NOMO-1 treated with dmso at 0.1 percent for 144 hours (cell line): Measurements from ENCODE around the gene CYP46A1.

ENCODE experiments used
- DNase-seq: peaks from one replicate; lab custom pipeline; 2025; ENCODE audit not compliant: unreplicated experiment; lab: John Stamatoyannopoulos, UW

Gene CYP46A1

DNA sequence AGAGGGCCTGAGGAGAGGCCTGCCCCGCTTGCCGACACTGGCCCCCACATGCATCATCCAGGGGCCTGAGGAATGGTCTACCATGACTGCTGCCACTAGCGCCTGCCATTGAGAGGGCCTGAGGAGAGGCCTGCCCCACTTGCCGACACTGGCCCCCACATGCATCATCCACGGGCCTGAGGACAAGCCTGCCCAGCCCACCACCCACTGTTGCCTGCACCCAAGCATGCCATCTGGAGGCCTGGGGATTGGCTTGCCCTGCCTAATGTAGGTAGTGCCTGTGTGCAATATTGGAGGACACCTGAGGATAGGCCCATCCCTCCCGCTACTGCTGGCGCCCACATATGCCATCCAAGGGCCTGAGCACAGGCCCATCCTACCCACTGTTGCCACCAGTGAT, 24.4 kb downstream of the CYP46A1 start:
- no peak for DNase-seq

DNA sequence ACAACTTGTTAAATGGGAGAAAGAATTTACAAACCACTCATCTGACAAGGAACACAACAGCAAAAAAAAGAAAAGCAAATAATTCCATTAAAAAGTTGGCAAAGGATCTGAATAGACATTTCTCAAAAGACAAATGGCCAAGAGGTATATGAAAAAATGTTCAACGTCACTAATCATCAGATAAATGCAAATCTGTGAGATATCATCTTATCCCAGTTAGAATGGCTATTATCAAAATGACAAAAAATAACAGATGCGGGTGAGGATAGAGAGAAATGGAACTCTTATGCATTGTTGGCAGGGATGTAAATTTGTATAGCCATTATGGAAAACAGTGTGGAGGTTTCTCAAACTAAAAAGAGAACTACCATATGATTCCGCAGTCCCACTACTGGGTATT, 29.9 kb downstream of the CYP46A1 start:
- DNase-seq, result no peak

DNA sequence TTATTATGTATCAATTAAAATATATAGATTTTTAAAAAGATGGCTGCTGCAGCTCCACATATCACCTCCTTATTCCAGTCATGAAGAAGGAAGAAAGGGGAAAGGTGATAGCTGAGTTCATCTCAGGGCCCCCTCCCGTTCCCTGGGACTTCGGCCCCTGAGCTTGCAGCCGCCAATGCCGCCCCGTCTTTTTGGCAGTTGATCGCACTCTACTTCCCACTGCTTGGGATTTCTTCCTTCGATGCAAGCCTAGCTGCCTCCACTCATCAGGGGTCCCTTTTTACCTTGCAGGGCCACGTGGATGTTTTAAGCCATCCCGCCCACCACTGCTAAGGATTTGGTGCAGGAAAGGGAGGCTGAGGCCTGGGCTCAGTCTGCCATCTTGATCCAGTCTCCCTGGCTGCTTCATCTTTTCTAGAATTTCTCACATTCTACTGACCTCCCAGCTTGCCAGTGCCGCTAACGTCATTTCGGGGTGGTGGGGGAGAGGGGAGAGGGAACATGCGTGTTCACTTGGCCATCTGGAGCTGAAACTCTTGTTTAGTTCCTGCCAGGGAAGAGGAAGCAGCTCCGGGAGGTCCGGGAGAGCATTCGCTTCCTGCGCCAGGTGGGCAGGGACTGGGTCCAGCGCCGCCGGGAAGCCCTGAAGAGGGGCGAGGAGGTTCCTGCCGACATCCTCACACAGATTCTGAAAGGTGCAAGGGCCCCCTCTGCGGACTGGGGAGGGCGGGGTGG, 31.3 kb downstream of the CYP46A1 start:
- no peak for DNase-seq

DNA sequence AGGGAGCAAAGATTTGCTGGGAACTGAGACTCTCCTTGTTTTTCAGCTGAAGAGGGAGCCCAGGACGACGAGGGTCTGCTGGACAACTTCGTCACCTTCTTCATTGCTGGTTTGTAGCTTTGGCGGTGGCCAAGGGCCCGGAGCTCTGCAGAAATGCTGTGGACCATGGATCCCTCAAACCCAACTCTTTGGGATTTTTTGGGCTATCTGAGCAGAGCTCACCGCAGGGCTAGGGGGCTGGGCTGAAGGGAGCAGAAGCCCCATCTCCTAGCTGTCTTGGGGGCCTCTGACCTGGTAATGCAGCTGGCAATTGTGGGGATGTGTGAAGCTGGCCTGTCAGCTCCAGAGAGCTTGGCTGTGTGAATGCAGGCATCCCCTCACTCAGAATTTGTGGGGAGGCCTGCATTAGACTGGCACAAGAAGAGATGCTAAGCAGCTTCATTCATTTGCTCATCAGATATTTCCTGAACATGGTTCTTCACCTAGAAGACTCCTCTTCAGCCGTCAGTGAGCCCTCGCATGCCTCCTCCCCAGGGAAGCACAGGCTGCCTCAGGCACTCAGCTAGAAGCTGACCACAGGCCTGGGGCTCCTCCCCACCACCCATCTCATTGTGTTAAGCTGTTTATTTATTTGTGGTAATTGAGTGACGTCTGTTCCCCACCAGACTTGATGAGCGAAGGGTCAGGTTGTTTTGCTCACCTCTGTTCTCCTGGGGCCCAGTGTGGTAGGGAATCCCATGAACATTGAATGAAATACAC, 32.2 kb downstream of the CYP46A1 start:
- no peak for DNase-seq

DNA sequence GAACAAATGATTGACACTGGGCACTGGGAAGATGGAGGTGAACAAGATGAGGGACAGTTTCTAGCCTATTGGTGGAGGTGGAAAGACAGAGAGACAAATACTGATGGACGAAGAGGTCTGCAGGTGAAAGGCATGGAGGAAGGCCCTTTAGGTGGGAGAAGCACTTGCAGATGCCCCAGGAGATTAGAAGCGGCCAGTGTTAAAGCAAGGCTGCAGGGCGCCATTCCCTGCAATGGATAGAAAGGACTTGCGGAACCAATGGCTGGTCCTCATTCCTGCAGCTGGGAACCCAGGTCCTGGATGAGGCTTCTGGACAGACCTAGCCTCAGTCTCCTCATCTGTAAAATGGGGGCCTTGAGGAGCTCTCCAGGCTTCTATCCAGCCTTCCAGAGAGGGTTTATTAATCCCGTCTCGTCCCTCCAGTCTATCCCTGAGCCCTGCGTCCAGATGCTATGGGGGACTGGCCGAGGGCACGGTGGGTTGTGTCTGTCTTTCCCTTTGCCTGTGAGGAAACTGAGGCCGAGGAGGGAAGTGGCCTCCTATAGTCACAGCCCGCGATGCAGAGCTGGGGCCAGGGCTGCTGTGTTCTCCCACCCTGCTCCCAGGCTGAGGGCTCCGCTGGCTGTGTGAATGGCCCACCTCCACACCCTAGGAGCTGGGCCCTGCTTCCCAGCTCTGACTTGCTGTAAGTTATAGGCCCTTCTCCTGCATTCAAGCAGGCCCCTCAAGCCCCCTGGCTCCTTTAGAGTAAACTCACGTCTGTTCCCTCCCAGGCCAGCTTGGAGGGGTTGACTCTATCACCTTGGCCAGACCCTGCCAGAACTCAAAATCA, 33.0 kb downstream of the CYP46A1 start:
- DNase-seq, result no peak

DNA sequence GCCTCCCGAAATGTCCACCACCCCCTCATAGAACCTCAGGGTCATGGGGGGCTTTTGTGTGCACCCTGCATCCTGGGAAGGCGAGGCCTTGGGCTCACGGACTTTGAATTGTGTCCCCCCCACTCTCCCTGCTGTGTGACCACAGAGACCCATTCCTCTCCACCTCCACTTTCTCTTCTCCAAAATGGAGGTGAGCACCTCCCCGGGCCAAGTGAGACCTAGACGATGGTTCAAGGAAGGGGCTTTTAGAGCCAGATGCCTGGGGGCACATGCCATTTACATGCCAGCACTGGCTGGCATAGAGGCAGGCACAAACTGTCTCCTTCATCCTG, 33.5 kb downstream of the CYP46A1 start:
- DNase-seq, result no peak

DNA sequence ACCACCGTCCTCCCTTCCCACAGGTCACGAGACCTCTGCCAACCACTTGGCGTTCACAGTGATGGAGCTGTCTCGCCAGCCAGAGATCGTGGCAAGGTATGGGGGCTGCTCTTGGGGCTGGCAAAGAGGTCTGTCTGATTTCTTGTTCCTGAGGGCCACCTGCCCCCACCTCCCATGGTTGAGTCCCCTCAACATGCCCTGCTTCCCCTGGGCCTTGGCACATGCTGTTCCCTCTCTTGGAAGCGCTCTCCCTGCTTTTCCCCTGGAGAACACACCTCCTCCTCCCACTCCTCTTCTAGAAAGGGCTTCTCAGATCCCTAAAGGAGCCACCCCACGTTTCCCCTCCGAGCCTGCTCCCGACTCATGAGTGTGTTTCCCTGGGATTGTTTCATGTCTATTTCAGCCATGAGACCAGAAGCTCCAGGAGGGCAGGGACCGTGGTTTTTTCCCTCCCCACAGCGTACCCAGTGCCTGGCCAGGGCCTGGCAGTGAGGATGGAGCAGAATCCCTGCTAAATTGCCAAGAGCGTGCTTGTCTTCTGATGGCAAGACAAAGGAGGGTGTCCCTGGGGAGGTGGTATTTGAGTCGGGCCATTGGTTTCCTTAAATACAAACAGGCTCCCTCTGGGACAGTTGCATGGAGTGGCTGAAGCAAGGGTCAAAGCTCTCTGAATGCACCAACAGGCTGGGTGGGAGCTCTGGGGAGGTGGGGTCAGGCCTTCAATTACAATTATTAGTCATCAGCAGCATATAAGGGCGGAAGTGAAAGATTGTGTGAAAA, 34.1 kb downstream of the CYP46A1 start:
- DNase-seq, result no peak

DNA sequence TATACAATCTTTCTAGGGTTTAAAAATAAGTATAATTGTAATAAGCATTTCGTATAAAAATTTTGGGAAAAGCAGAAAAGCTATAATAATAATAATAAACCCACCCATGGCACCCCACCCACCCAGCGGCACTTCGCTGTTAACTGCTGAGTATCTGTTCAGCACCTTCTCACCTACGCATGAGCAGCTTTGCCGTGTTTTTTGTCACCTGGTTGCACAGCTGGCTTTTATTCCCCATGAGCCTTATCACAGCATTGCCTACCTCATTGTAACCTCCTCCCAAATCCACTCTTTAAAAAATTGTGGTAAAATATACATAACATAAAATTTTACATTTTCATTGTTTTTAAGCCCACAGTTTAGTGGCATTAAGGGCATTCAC, 34.7 kb downstream of the CYP46A1 start:
- DNase-seq, result no peak

DNA sequence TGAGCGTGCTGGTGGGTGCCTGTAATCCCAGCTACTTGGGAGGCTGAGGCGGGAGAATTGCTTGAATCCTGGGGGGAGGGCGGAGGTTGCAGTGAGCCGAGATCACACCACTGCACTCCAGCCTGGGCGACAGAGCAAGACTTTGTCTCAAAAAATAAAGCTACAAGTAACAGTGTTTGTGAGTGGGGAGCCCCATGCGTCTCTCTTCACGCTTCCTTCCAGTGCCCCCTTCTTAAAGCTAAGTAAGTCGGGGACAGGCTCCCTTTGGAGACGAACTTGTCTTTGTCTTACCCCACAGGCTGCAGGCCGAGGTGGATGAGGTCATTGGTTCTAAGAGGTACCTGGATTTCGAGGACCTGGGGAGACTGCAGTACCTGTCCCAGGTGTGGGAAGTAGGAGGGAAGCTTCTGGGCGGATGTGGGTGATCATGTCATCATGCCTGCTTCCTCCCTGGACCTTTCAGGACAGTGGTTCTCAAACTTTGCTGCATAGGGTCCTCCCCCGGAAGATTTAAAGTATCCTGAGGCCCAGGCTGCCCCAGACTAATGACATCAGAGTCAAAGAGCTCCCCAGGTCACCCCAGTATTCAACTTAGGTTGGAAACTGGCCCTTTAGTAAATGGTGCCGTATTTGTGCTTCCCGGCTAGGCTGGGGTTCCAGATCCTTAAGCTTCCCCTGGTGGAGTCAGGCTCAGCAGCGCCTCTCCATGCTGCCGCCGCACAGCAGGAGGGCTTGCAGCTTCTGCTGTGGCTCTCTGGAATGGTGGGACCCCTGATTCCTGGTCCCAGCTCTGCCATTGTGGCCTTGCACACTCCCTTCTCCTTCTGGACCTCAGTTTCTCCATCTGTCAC, 37.1 kb downstream of the CYP46A1 start:
- DNase-seq, result no peak

DNA sequence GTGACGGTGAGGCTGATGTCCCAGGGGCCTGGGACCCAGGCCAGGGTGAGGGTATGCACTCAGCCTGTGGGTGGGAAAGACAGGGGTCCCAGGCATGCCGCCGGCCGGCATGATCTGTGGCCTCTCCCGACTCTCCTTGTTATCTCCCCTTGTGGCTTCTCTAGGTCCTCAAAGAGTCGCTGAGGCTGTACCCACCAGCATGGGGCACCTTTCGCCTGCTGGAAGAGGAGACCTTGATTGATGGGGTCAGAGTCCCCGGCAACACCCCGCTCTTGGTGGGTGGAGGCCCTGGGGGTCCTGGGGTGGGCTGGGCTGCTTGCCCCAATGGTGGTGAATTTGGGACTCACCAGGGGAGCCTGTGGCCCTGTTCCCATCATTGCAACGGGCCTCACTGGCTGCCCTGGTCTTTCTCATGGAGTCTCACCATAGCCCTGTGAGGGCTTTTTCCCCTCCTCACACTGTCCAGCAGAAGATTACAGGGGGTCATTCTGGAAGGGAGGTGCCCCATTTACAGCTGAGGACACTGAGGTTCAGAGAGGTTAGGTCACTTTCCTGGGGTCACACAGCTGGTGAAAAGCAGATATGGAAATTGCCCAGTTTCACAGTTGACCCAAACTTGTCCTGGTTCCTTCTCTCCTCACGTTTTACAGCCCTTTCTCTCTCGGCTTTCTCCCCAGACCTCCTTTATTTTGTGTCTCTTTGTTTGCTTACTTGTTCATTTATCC, 37.9 kb downstream of the CYP46A1 start:
- no peak for DNase-seq

DNA sequence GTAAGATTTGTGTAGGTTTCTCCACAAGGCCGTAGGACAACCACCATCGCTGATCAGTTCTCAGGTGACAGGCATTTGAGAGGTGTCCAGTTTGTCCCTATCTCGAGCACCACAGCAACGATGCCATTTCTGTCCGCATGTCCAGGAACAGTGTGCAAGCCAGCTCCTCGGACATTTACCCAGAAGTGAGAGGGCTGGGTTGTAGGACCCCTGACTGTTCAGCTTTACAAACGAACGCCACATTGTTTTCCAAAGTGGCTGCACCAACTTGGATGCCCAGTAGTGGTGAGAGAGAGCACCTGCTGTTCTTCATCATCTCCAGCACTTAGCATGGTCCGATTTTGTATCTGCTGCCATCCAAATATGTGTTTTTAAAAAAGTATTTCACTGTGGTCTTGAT, 38.6 kb downstream of the CYP46A1 start:
- DNase-seq, result no peak

DNA sequence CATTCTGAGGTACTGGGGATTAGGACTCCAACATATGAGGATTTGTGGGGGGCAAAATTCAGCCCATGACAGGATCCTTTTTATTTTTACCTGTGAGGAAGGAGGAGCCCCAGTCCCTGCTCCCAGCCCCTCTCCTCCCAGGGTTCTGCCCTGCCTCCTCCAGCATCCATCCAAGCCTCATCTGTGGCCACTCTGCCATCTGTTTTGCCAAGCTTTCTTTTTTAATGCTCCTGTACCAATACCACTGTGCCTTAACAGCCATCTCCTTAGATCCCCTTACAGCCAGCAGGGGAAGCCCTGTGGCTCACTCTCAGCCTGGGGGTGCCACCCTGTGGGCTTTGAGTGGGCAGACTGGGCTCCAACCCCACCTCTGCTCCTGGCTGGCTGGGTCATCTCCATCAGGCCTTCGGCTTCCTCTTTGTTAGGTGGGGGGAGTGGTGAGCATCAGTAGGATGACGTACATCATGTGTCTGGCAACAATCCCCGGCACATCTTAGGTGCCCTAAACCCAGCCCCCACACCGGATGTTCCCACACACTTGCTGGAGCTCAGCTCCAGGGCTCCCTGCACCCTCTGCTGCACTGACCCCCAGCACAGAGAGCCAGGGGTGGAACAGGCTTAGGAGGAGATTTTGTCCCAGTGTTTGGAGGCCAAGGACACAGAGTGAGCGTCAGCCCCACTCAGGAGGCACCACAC, 40.2 kb downstream of the CYP46A1 start:
- no peak for DNase-seq

DNA sequence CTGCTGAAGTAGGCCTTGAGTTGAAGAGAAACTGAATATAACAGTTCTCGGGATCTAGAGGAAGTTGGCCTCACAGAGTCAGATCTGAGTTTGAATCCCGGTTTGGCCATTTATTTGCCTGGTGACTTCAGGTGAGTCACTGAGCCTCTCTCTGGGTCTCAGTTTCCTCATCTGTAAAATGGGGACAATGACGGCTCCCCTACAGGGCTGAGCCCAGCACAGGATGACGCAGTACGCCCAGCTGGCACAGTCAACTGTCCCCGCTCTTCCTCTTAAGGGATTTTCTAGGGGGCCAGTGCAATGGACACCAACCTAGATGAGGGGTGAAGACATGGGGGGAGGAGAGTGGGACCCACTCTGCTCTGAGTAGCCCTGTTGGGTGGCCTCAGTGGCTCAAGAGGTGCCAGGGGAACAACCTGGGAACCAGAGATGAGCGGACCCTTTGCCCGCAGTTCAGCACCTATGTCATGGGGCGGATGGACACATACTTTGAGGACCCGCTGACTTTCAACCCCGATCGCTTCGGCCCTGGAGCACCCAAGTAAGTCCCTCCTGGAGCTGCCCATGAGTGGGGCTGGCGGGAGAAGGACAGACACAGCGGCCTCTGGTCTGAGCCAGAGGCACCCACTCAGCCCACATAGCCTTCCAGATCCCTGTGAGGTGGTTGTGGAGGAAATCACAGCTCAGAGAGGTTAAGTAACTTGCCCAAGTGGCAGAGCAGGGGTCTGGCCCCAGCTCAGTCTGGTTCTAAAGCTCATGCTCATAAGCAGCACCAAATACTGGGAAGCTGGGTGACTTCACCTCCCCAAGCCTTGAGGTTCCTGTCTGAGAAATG, 41.1 kb downstream of the CYP46A1 start:
- no peak for DNase-seq

DNA sequence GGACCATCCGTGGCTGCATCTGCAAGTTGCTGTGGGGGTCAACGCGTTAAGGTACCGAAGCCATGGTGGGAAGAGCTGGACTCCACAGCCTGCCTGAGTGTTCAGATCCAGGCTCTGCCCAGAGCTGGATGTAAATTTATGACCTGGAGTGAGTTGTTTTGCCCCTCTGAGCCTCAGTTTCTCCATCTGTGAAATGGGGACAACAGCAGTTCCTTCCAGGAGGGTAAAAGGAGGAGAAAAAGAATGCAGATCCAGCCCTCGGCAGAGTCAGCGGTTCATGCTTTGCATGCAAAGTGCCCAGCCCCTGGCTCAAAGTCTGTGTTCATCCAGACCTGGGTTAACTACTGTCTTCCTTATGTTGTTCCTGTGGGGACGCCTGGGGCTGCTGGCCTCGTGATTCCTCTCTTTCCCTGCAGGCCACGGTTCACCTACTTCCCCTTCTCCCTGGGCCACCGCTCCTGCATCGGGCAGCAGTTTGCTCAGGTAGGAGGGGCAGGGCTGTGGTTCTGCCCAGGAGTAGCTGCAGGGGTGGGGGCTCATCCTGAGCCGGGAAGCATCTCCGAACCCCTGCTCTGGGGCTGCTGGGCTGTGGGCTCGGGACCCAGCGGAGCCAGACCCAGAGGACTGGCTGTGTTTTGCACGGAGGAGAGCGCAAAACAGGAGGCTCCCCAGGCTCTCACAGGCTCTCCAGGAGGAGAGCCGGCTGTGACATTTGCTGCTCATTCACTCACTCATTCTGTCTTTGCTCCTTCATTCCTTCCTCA, 41.9 kb downstream of the CYP46A1 start:
- no peak for DNase-seq

DNA sequence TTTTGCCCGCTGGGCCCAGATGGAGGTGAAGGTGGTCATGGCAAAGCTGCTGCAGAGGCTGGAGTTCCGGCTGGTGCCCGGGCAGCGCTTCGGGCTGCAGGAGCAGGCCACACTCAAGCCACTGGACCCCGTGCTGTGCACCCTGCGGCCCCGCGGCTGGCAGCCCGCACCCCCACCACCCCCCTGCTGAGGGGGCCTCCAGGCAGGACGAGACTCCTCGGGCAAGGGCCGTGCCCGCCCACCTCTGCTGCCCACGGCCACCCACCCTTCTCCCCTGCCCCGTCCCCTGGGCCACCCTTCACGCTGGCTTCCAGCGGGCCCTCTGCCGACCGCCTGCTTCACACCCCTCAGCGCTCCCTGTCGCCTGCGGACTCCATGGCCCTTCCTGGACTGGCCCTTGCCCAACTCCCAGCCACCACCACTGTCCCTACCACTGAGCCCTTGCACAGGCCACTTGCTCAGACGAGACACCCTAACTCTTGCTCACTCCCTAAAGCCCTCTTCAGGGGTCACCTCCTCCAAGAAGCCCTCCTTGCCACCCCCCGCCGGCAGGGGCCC, 42.5 kb downstream of the CYP46A1 start:
- no peak for DNase-seq

DNA sequence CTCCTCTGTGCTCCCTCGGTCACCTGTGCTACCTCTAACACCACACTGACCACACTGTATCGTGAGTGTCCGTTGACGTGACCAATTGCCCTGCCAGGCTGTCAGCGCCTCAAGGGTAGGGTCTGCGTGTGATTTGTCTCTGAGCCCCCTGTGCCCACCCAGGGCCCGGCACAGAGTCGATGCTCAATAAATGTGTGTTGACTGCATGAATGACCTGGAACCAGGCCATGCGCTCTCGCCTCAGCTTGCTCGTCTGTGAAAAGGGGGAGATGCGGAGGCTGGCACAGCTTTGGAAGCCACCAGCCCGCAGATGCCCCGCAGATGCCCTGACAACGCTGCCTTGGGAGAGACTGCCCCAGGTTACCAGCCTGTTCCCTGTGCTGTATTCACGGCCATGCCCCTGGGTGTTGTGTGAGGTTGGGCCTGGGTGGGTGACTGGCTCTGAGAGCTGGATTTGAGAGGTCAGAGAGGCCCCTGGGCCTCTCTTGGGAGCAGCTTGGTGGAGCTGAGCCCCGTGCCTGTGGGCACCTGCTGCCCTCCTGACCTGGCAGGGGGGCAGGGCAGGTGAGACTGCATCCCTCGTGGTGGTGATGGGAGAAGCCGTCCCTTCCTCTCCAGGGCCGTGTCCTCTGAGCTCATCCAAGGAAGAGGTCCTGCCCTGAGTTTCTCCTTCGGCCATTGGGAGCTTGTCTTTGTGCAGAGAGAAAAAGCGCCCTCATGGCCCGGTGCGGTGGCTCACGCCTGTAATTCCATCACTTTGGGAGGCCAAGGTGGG, 43.2 kb downstream of the CYP46A1 start:
- DNase-seq, result no peak
